ENCODE measurements around the gene FHIT. TPM values are rescaled to one million over a fixed set of nuclear protein-coding genes. Genes with fewer than 3 reads are reported as not detected.

FHIT gene
- total RNA-seq, 1 experiment from 2014 or later, result 20.1 TPM

GRCh38 chr3:59746585-59746984, 1504.7 kb downstream of the FHIT start:
- H3K36me3 Mint-ChIP-seq (ENCODE audit: insufficient read depth, unreplicated experiment), result no peaks in the 10 kb centered on the region
- CTCF ChIA-PET, result no interaction called here

GRCh38 chr3:59737241-59737640, 1514.0 kb downstream of the FHIT start:
- H3K36me3 Mint-ChIP-seq (ENCODE audit: insufficient read depth, unreplicated experiment), result no peaks in the 10 kb centered on the region
- H3K4me1 Mint-ChIP-seq (ENCODE audit: insufficient read depth, unreplicated experiment), result no peaks in the 10 kb centered on the region
- ChIA-PET POLR2A (no interaction called here), CTCF (interaction anchor here (0.6 to 1.6 kb wide), 4 partner anchors 11 to 255 kb away, joined by 3 to 4 read pairs (median 4); no protein-coding TSS in a partner anchor)
- intact Hi-C loops (cut with micrococcal nuclease), result no loop called here
- BruUV-seq (replicated peaks), result no TSS peak
- TF ChIP-seq CTCF (IDR thresholded peaks at IDR 0.05; ENCODE audit: unreplicated experiment), result no peak
- no peak overlapping the region for H3K4me3 Mint-ChIP-seq (ENCODE audit: unreplicated experiment)
- H3K27ac Mint-ChIP-seq (ENCODE audit: low read depth, unreplicated experiment), result no peak overlapping the region
- no peak for DNase-seq (ENCODE audit: unreplicated experiment)
- no peaks in the 10 kb centered on the region for H3K27me3 Mint-ChIP-seq (ENCODE audit: insufficient read depth, unreplicated experiment)
- H3K9me3 Mint-ChIP-seq (ENCODE audit: unreplicated experiment), result no peaks in the 10 kb centered on the region

More at GRCh38 chr3:59746585-59746984, 1504.7 kb downstream of the FHIT start:
- Mint-ChIP-seq H3K4me1 (ENCODE audit: insufficient read depth, unreplicated experiment) (no peaks in the 10 kb centered on the region), H3K27me3 (ENCODE audit: insufficient read depth, unreplicated experiment) (no peaks in the 10 kb centered on the region), H3K4me3 (ENCODE audit: unreplicated experiment) (no peak overlapping the region), H3K9me3 (ENCODE audit: unreplicated experiment) (no peaks in the 10 kb centered on the region), H3K27ac (ENCODE audit: low read depth, unreplicated experiment) (no peak overlapping the region)
- BruUV-seq (replicated peaks), result no TSS peak
- TF ChIP-seq CTCF (IDR thresholded peaks at IDR 0.05; ENCODE audit: unreplicated experiment), result no peak
- POLR2A ChIA-PET, result no interaction called here
- intact Hi-C loops (cut with micrococcal nuclease), result no loop called here
- DNase-seq (ENCODE audit: unreplicated experiment), result no peak

DNA sequence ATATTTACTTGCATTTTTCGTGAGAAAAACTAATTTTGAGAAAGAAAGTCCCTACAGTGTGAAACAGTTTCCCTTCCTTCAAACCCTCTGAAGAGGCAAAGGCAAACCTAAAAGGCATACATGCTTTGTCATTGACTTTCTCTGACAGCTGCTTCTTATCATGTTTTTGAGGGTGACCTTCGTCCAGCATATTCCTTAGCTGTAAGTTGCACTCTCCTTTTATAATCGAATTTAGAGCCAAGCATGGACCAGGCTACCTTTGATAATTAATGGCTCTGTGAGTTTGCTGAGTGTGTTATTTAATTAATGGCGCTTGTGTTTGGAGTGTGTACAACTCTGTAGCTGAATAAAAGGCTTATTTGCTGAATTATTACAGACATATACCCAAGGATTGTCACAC, 1517.2 kb downstream of the FHIT start:
- Mint-ChIP-seq H3K36me3 (ENCODE audit: insufficient read depth, unreplicated experiment) (no peaks in the 10 kb centered on the region), H3K27me3 (ENCODE audit: insufficient read depth, unreplicated experiment) (no peaks in the 10 kb centered on the region), H3K4me1 (ENCODE audit: insufficient read depth, unreplicated experiment) (no peaks in the 10 kb centered on the region), H3K27ac (ENCODE audit: low read depth, unreplicated experiment) (no peak overlapping the region), H3K4me3 (ENCODE audit: unreplicated experiment) (no peak overlapping the region), H3K9me3 (ENCODE audit: unreplicated experiment) (no peaks in the 10 kb centered on the region)
- TF ChIP-seq CTCF (IDR thresholded peaks at IDR 0.05; ENCODE audit: unreplicated experiment), result no peak
- intact Hi-C loops (cut with micrococcal nuclease), result no loop called here
- BruUV-seq (replicated peaks), result no TSS peak
- ChIA-PET POLR2A (no interaction called here), CTCF (interaction anchor here (0.8 kb wide), 1 partner anchor 29 kb away, joined by 3 read pairs; no protein-coding TSS in a partner anchor)
- DNase-seq (ENCODE audit: unreplicated experiment), result no peak

GRCh38 chr3:59733041-59733809, 1518.0 kb downstream of the FHIT start:
- H3K9me3 Mint-ChIP-seq (ENCODE audit: unreplicated experiment), result no peaks in the 10 kb centered on the region
- no peak overlapping the region for H3K4me3 Mint-ChIP-seq (ENCODE audit: unreplicated experiment)
- TF ChIP-seq CTCF (IDR thresholded peaks at IDR 0.05; ENCODE audit: unreplicated experiment), result no peak
- H3K4me1 Mint-ChIP-seq (ENCODE audit: insufficient read depth, unreplicated experiment), result no peaks in the 10 kb centered on the region
- POLR2A ChIA-PET, result no interaction called here
- no peak for DNase-seq (ENCODE audit: unreplicated experiment)
- intact Hi-C loops (cut with micrococcal nuclease), result no loop called here
- H3K36me3 Mint-ChIP-seq (ENCODE audit: insufficient read depth, unreplicated experiment), result no peaks in the 10 kb centered on the region
- no peak overlapping the region for H3K27ac Mint-ChIP-seq (ENCODE audit: low read depth, unreplicated experiment)
- no TSS peak for BruUV-seq (replicated peaks)
- CTCF ChIA-PET, result interaction anchor here (0.7 kb wide), 1 partner anchor 1618 kb away, joined by 3 read pairs; no protein-coding TSS in a partner anchor
- H3K27me3 Mint-ChIP-seq (ENCODE audit: insufficient read depth, unreplicated experiment), result no peaks in the 10 kb centered on the region

Data from MCF 10A (cell line).